GM21529 (cell line): ENCODE results near the gene CD81.

Source experiments
- ATAC-seq: cut with Tn5 transposase; IDR thresholded peaks from one replicate; pipeline ENCODE4 v1.9.1; 2021; ENCODE audit not compliant: unreplicated experiment

CD81 gene

GRCh38 chr11:2388431-2389376 is 11.6 kb downstream of the CD81 start:
- ATAC-seq, result no peak

DNA sequence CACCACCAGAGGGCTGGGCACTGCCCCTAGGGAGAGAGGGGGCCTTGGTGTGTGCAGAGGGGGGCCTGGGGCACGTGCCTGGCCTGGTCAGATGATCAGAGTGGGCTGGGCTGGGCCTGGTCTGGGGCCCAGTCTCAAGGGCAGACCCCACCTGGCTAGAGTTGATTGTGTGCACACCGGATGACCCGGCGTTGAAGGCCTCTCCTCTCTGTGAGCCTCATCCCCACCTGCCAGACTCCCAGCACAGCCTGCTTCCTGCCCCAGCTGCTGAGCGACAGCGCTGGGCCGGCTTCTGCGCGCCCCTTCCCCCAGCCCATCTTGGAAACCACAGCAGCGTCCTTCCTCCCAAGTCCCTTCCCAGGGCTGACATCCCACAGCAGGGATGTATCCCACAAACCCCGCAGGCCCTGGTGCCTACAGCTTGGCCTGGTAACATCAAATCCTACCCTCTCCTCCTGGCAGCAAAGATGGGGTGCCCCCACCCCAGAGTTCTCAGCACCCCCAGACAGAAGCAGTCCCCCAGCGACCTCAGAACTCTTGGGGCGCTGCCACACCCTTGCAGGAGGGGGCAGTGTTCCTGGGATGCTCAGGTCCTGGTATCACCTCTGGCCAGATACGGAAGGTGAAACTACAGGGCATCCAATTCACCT is 12.4 kb downstream of the CD81 start:
- ATAC-seq, result no peak

DNA sequence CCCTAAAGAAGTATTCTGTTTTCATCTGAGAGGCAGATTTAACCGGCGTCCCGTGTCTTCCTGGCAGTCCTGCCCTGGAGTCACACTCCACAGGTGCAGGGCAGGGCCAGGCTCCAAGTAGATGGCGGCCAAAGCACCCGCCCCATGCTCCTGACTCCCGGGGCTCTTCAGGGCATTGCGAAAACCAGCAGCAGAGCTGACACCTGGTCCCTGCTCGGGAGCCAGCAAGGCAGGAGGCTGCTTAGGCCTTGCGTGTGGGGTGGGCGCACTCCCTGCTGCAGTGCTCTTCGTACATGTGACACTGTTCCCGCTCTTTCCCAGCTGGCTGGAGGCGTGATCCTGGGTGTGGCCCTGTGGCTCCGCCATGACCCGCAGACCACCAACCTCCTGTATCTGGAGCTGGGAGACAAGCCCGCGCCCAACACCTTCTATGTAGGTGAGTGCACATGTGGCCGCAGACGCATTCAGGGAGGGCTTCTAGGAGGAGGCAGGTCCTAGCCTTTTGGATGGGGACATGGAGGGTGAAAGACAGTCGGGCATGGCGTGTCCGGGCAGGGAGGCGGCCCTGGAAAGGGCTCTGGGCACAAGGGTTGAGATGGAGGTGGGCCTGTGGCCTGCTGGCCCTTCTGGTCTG is 13.1 kb downstream of the CD81 start:
- ATAC-seq, result no peak

GRCh38 chr11:2390725-2391151 is 13.6 kb downstream of the CD81 start:
- no peak for ATAC-seq

DNA sequence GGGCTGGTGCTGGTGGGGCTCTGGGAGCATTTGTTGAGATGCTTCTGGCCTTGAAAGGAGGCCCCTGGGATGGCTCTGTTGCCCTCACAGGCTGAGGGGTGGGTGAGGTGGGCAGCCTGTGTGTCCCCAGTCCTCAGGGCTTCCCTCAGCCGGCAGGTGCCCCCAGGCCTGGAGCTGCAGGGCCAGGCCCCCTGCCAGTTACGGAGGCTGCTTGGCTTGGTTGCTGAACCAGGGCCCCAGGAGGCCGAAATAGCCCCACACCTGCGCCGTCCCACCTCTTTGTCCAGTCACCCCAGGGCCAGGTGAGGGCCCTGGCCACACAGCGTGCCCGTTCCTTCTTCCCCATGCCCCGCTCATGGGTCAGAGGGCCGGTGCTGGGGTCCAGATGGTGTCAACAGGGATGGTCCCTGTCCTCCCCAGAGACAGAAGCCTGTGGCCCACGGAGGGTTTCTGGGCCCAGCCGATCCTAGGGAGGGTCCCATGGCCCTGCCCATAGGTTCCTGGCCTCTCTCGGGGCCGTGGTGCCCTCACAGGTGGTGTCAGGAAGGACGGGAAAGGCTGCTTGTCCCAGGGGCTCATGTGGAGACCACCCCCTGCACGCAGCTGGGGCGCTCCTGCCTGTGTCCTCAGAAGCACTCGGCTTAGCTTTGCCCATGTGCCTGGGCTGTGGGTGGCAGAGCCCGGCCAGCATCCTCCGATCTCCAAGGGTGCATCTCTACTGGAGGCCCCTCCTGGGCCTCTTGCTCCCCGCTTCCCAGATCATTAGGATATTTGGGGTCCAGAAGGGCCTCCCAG is 14.3 kb downstream of the CD81 start:
- no peak for ATAC-seq

GRCh38 chr11:2392241-2392959 is 15.3 kb downstream of the CD81 start:
- no peak for ATAC-seq

DNA sequence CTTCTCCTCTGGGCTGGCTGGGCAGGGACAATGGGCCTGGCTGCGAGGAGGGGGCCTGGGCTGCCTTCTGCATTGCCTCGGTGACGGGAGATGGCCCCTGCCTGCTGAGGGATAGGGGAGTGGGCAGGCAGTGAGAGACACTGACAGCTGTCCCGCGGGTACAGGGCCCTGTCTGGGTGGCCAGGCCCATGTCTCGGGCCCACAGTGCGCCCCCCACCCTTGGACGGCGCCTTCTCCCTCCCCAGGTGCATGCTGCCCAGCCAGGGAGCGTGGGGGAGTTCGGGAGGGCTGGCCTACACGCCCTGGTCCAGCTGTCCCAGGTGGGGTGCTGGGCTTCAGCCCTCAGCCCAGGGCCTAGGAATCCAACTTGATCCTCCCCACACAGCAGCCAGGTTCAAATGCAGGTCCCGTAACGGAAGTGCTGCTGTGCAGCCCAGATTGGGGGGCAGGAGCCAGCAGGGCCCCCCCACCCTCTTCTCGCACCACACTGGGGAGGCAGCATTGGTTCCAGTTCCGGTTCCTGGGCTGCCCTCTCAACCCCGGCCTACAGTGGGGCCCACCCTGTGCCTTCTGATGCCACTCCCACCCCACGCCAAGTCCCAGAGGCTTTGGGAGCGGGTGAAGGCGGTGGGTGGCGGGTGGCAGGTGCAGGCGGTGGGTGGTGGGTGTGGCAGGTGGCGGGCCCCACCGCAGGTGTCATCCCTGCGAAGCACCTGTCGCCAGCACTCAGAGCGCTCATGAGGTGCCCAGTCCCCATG is 16.2 kb downstream of the CD81 start:
- no peak for ATAC-seq

- no peak for ATAC-seq
Measured at GRCh38 chr11:2393941-2394817, 17.1 kb downstream of the CD81 start.

GRCh38 chr11:2394818-2395105 is 17.7 kb downstream of the CD81 start:
- ATAC-seq, result no peak

GRCh38 chr11:2395211-2395730 is 18.2 kb downstream of the CD81 start:
- no peak for ATAC-seq

GRCh38 chr11:2395856-2396255 is 18.7 kb downstream of the CD81 start:
- no peak for ATAC-seq

DNA sequence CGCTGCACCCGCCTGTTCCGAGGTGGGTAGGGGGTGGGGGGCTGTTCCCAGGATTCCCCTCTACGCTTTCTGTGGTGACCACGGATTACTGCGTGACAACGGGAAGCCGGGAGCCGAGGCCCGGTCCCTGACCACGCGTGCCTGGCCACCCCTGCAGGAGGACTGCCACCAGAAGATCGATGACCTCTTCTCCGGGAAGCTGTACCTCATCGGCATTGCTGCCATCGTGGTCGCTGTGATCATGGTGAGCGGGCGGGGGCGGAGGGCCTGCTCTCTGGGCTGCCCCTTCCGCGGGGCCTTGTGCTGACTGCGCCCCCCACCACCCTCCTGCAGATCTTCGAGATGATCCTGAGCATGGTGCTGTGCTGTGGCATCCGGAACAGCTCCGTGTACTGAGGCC is 19.4 kb downstream of the CD81 start:
- no peak for ATAC-seq

DNA sequence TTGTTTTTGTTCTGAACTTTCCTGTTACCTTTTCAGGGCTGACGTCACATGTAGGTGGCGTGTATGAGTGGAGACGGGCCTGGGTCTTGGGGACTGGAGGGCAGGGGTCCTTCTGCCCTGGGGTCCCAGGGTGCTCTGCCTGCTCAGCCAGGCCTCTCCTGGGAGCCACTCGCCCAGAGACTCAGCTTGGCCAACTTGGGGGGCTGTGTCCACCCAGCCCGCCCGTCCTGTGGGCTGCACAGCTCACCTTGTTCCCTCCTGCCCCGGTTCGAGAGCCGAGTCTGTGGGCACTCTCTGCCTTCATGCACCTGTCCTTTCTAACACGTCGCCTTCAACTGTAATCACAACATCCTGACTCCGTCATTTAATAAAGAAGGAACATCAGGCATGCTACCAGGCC is 19.9 kb downstream of the CD81 start:
- no peak for ATAC-seq

DNA sequence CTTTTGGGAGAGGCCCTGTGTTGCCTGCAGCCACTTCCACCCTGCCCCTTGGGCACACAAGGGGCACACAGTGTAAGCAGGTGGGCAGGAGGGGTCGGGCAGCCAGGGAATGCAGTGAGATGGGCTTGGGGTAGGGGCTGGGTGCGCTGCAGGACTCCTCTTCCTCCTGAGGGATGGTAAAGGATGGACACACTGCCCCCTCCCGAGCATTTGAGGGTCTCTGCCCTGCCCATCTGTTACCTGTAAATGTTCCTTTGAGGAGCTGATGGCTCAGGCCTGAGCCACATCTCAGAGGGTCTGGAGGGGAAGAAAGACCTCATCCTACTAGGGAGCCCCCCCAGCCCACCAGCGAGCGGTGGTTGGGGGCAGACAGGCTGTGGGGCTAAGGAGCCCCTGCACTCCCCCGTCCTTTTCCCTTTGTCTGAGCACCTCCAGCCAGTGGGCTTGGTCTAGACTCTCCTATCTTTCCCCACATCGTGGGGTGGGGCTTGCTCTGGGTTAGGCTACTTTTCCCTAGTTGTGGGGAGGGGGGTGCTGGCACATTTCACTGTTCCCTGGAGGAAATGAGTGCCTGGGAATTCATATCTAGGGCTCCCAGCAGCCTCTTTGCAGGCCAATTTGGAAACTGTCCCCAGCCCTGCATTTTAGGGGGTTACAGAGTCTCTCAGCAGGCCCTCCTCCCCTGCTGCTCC is 21.7 kb downstream of the CD81 start:
- ATAC-seq, result no peak

DNA sequence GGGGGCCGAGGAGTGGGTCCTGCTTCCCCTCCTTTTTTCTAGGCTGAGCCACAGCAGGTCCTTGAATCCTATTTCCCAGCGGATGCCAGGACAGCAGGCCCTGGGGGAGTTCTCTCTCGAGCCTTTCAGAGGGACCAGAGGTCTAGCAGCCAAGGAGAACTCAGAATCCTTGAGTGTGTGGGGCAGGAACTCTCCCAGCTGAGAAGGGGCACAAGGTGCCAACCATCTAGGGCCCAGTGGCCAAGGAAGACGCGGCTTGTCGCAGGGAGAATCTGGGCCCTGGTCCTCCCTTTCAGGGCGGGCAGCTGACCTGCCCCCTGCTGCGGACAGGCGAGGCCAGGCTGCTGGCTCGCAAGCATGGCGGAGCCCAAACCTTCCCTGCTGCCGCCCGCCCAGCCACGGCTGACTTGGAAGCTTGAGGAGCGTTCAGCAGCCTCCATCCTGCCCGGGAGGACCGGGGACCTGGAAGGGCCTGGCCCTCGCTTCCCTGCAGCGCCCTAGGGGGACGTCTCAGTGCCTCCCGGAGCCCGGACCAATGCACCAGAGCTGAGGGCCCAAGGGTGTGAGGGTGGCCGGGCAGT is 22.5 kb downstream of the CD81 start:
- ATAC-seq, result no peak

GRCh38 chr11:2400069-2400761 is 23.1 kb downstream of the CD81 start, which contains the start of gene TSSC4:
TSSC4 (plus strand) TSS chr11:2400750; CDS start chr11:2402634, 1,884 bp downstream.
- peak; percentile 83 for ATAC-seq
